Epithelial cell of prostate (primary cell): ENCODE measurements around the gene GPR35.

Experiments used
- DNase-seq: peaks from one replicate; pipeline ENCODE4 v3.0.0-alpha.2; 2011; ENCODE audit warnings: low read depth, low spot score
- H3K27ac ChIP-seq: fragments of 450-650 bp; 2 replicates; pipeline ENCODE4 v1.5.1; 2017; ENCODE audit warnings: mild to moderate bottlenecking

Gene GPR35

DNA sequence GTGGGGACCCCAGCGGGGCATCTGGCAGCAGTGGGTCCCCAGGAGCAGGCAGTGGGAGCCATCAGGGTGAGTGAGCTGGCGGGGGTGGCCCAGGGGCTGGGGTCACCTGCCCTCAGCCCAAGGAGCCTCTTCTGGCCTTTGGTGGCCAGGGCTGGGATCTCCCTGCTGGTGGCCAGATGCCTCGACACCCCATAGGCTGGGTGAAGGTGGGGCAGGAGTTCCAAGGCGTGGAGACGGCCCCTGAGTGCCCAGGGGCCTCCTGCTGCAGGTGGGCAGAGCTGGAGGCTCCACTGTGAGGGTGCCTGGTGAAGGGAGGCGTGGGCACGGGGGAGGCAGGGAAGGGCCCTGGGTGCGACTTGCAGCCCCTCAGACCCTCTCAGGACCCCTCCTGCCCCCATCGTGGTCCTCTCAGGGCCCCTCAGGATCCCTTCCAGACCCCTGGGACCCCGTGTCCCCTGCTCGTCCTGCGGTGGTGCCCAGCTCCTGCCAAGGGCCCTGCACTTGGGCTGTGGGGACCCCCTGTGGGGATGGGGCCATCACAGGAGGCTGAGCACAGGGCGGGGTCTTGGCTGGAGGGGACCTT lies 5.0 kb upstream of the GPR35 start:
- H3K27ac ChIP-seq = no peak overlapping the region
- DNase-seq = no peak

DNA sequence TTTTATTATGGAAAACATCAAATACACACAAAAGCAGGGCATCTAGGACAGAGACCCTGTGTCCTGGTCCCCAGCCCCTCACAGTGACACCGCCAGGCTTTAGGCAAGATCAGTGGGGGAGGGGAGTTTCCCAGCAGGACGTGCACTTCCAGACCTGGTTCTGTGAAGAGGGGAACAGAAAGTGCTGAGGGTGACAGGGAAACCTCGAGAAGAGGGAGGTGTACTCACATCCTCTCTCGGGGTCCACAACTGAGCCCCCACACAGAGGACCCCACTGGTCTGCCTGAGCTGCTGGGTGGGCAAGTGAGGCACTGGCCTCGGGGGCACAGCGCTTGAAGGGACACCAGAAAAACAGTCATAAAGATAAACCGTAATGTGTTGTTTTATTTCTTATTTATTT lies 4.4 kb upstream of the GPR35 start:
- DNase-seq = no peak
- H3K27ac ChIP-seq = no peak overlapping the region

DNA sequence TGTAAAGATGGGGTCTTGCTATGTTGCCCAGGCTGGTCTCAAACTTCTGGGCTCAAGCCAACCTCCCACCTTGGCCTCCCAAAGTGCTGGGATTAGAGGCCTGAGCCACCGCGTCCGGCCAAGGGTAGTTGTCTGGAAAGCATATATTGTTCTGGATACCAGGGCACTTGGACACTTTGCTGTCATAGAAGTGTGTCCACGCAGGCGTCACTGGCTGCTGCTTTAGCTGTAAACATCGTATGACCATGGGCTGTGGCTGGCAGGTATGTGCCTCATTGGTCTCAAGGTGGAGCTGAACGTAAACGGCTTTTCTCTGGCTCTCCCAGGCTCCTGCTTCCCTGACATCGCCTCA lies 3.2 kb upstream of the GPR35 start:
- DNase-seq = no peak
- H3K27ac ChIP-seq = no peak overlapping the region

DNA sequence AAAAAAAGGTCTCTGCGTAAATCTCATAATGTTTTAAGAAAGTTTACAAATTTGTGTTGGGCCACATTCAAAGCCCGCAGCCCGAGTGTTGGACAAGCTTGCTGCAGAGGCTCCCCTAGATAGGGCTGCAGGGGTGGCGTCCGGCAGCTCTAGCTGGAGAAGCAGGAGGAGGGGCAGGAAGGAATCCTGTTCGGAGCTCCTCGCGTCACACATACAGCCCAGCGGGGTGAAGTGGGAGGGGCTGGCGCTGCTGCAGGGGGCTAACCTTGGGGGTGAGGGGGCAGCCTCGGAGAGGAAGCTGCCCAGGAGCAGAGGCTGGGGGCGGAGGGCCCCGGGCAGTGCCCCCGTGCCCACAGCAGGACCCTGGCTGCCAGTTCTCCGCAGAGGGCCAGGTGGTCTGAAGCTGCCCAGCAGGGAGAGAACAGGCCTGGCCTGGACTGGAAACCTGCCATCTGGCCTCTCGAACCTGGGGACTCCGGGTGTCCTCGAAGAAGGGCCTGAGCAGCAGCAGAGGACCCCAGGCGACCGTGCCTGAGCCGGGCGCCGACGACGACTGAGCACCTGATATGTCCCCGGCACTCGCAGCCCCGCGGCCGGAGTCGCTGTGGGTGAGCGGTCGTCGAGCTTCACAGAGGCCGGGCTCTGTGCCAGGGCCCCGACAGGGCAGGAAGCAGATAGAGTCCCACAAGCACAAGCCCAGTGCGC lies 2.6 kb upstream of the GPR35 start:
- no peak for DNase-seq
- H3K27ac ChIP-seq = no peak overlapping the region

DNA sequence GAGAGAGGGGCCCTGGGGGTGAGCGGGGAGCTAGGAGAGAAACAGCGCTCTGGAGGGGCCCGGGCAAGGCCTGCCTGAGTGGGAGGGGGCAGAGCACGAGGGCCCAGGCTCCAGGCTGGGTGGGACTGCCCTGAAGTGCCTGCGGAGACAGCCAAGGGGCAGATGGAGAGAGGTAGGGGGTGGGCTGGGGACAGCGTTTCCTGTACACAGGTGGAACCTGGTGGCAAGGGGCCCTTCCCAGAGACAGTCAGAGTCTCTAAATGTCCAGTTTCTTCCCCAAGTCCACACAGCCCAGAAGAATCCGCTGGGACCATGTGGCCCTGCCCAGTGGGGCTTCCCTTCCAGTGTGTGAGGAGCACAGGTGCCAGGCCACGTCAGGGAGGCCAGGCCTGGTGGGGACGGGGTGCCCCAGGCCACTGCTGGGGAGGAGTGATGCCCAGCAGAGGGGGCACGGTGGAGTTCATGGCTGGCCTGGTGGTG lies 1.7 kb upstream of the GPR35 start:
- no peak overlapping the region for H3K27ac ChIP-seq
- no peak for DNase-seq

DNA sequence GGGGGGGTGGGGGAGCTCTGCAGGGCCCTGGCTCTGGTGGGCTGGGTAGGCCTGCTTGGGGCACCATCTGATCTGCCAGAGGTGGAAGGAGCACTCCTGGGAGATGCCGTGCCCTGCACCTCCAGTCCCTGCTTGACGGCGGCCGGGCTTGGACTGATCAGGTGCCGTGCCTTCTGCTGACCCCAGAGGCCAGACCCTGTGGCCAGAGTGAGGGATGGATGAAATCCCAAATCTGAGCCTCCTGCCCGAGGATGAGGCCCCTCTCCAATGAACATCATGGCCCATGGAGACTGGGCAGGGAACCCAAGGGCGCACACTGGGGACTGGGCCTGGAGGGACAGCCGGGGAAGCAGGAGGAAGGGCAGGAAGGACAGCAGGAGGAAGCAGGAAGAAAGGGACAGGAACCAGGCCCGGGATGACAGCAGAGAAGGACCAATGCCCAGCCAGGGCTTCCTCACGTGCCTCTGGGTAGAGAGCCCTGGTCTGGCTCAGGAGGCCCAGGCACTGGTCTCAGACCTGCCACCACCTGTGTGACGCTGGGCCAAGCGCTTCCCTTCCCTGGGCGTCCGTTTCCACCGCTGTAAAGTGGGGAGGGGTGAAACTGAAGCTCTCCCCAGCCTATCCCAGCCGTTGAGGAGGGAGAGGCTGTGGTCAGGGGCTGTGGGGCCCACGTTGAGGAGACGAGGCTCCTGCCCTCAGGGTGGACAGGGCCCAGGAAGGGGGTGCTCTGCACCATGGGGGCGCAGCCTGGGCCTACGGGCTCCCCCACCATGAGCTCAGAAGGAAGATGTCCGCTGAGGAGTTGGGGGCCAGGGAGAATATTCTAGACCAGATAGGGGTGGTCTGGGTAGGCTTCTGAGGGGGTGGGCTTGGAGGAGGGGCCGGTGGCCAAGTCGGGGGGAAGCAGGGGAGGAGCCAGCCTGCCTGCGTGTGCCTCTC lies 1.0 kb upstream of the GPR35 start:
- no peak for DNase-seq
- H3K27ac ChIP-seq = no peak overlapping the region

DNA sequence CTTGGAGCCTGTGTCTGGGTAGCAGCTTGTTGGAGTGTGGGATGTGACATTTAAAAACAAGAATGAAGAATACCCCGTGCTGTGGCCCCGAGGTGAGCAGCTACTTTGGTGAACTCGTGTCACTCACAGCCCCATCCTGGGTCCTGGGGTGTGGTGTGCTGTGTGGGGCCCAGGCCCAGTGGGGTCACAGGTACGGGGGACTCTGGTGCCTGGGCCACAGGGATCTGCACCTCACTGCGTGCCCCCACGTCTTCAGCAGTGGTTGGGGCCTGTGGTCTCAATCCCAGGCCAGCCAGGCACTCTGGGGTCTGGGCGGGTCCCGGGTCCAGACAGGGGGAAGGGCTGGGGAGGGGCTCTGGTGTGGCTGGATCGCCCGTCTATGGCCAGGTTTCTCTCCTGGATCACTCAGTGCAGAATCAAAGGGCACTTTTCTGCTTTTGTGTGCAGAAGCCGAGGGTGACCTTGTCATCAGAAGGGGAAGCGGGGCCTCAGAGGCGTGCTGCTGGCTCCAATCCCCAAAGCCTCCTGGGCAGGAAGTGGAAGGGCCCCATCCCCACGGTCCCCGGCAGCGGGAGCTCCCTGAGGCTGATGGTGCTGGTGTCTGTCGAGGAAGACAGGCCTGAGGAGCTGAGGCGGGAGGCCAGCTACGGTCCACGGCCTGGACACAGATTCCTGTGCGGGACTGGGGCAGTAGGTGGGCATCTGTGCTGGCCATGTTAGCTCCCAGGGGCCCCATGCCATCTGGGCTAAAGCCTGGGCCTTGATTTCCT lies 1.4 kb downstream of the GPR35 start:
- no peak overlapping the region for H3K27ac ChIP-seq
- DNase-seq = no peak

DNA sequence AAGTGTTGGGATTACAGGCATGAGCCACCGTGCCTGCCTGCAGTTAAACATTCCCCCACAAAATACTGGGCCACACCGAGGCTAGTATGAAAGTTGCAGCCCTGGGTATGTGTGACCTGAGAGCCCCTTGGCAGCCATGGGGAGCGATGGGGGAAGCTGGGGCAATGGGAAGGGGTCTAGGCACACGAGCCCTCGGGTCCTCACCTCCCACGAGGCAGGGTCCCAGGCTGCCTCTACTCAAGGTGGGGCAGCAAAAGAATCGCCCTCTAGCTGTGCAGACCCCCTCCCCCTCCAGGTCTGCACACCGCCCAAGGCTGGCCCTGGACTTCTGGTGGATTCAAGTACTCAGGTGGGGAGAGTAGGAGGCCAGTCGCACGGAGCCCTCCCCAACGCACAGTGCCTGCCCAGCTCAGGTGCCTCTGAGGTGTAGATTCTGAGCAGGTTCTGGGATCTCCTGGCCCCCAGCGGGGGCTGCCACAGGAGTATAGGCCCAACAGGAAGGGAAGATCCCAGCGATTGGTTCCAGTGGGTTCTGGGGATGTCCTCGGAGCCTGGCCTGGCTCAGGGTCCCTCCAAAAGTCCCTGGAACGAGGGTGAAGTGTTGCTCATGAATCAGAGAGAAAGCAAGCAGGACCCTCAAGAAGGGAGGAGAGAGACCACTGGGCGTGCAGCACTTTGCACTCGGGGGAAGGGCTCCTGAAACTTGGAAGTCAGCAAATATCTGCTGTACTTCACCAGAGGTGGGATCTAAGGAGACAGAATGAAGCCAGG lies 2.6 kb downstream of the GPR35 start:
- H3K27ac ChIP-seq = no peak overlapping the region
- DNase-seq = no peak

DNA sequence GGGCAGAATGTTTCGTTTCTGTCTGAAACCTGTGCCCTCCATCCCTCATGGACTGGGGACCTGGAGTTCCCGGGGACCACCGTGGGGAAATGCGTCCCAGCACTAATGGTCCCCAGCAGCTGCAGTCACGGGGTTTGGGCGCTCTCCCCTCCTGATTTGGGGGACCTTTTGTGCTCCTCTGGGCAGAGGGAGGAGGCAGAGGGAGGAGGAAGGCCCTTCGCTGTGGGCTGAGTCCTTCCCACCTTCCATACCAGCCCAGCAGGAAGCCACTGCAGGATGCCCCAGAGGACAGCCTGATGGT lies 3.2 kb downstream of the GPR35 start:
- no peak overlapping the region for H3K27ac ChIP-seq
- DNase-seq = no peak

DNA sequence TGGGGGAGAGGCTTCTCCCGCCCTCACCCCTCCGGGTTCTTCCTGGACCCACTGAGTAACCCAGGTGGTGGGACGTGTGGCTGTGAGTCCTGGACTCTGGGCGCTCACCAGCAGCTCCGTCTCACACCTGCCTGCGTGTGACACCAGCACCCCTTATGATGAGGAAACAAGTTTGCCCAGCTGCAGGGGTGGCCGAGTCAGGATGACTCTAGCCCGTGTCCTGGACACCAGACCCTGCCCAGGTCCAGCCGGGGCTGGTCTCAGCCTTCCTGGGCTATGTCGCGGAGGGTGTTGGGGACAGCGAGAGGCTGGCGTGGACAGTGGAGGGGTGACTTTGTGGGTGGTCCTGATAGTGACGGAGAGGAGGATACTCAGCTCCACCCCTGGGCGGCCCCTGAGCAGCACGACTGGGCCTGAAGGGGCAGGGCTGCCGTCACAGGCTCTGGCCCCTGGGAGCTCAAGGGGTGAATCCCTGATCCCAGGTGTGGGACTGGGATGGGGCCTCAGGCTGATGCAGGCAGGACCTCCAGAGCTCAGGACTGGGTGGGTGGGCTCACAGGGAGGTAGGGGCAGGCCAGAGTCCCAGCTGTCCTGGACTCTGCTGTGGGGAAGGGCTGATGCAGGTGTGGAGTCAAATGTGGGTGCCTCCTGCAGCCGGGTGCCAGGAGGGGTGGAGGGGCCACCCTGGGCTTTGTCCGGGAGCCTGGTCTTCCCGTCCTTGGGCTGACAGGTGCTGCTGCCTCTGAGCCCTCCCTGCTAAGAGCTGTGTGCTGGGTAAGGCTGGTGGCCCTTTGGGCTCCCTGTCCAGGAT lies 3.7 kb downstream of the GPR35 start:
- DNase-seq = no peak
- H3K27ac ChIP-seq = no peak overlapping the region

DNA sequence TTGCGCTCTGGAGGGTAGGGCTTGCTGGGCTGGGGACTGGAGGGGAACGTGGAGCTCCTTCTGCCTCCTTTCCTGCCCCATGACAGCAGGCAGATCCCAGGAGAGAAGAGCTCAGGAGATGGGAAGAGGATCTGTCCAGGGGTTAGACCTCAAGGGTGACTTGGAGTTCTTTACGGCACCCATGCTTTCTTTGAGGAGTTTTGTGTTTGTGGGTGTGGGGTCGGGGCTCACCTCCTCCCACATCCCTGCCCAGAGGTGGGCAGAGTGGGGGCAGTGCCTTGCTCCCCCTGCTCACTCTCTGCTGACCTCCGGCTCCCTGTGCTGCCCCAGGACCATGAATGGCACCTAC lies 4.3 kb downstream of the GPR35 start:
- H3K27ac ChIP-seq = no peak overlapping the region

DNA sequence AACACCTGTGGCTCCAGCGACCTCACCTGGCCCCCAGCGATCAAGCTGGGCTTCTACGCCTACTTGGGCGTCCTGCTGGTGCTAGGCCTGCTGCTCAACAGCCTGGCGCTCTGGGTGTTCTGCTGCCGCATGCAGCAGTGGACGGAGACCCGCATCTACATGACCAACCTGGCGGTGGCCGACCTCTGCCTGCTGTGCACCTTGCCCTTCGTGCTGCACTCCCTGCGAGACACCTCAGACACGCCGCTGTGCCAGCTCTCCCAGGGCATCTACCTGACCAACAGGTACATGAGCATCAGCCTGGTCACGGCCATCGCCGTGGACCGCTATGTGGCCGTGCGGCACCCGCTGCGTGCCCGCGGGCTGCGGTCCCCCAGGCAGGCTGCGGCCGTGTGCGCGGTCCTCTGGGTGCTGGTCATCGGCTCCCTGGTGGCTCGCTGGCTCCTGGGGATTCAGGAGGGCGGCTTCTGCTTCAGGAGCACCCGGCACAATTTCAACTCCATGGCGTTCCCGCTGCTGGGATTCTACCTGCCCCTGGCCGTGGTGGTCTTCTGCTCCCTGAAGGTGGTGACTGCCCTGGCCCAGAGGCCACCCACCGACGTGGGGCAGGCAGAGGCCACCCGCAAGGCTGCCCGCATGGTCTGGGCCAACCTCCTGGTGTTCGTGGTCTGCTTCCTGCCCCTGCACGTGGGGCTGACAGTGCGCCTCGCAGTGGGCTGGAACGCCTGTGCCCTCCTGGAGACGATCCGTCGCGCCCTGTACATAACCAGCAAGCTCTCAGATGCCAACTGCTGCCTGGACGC lies 4.9 kb downstream of the GPR35 start:
- no peak for DNase-seq
- no peak overlapping the region for H3K27ac ChIP-seq

More for the DNA sequence above, 4.3 kb downstream of the GPR35 start:
- DNase-seq = no peak

DNA sequence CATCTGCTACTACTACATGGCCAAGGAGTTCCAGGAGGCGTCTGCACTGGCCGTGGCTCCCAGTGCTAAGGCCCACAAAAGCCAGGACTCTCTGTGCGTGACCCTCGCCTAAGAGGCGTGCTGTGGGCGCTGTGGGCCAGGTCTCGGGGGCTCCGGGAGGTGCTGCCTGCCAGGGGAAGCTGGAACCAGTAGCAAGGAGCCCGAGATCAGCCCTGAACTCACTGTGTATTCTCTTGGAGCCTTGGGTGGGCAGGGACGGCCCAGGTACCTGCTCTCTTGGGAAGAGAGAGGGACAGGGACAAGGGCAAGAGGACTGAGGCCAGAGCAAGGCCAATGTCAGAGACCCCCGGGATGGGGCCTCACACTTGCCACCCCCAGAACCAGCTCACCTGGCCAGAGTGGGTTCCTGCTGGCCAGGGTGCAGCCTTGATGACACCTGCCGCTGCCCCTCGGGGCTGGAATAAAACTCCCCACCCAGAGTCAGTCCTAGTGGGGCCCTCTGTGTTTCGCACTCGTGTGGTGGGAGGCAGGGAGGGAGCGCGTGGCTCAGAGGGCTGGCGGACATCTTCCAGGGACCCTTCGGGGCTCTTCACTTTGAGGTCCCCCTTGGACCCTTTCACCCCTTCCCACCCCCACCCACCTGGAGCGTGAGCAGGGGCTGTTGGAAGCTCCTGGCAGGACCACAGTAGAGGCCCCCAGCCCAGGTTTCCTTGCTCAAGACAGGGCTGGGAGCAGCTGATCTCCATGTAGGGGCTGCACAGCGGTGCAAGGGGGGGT lies 5.7 kb downstream of the GPR35 start:
- DNase-seq = no peak
- no peak overlapping the region for H3K27ac ChIP-seq

DNA sequence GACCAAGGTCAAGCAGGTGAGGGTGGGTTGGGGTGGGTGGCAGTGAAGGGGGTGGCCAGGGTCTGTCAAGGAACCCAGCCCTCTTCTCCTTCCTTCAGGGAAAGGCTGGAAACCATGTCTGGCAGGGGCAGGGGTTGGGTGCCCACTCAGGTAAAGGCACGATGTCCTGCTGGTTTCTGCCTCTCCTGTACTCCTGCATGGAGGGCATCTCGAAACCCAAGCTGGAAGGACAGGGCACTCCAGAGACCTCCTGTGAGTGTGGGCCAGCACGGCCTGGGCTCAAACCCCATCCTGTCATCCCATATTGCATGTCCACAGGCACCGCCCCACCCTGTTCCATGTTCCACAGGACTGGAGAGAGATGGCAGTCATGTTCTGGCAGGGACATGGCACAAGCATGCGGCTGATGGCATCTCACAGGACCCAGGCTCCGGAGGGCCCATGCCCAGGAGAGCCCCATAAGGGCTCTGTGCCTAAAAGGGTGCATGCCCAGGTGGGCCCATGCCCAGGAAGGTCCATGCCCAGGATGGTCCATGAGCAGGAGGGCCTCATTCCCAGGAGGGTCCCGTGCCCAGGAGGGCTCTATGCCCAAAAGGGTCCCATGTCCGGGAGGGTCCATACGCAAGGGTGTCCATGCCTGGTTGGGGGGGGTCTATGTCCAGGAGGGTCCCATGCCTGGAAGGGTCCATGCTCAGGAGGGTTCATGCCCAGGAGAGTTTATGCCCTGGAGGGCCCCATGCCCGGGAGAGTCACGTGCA lies 6.4 kb downstream of the GPR35 start:
- no peak overlapping the region for H3K27ac ChIP-seq
- no peak for DNase-seq

DNA sequence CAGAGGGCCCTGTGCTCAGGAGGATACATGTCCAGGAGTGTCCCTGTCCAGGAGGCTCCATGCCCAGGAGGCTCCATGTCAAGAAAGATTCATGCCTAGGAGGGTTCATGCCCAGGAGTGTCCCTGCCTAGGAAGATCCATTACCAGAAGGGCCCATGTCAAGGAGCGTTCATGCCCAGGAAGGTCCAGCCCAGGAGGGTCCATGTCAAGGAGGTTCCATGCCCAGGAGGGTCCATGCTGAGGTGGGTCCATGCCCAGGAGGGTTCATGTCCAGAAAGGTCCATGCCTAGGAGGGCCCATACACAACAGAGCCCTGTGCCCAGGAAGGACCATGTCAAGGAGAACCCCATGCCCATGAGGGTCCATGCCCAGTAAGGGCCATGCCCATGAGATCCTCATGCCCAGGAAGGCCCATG lies 7.0 kb downstream of the GPR35 start:
- DNase-seq = no peak
- no peak overlapping the region for H3K27ac ChIP-seq

DNA sequence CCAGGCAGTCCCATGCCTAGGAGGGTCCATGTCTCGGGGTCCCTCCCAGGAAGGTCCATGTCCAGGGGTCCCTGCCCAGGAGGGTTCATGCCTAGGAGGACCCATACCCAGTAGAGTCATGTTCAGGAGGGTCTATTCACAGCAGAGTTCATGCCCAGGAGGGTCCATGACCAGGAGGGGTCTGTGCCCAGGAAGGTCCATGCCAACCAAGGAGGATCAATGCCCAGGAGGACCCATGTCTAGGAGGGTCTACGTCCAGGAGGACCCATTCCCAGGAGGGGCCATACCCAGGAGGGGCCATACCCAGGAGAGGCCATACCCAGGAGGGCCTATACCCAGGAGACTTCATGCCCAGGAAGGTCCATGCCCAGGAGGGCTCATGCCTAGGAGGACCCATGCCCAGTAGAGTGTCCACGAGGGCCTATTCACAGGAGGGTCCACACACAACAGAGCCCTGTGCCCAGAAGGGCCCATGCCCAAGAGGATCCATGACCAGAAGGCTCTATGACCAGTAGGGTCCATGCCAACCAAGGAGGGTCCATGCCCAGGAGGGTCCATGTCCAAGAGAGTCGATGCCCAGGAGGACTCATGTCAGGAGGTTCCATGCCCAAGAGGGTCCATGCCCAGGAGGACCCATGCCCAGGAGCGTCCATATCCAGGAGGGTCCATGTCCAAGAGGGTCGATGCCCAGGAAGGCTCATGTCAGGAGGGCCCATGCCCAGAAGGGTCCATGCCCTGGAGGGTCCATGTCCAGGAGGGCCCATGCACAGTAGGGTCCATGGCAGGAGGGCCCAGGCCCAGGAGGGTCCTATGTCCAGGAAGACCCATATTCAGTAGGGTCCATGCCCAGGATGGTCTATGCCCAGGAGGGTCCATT lies 10.1 kb downstream of the GPR35 start:
- DNase-seq = no peak
- no peak overlapping the region for H3K27ac ChIP-seq
